Measurements from ENCODE around the gene COLEC11.

- TF ChIP-seq CTCF (conservative IDR thresholded peaks at IDR 0.05; ENCODE audit: low read depth, low read length) (no peak), EZH2 (IDR thresholded peaks at IDR 0.05; ENCODE audit: borderline replicate concordance, low read depth, low read length, poor library complexity, severe bottlenecking) (no peak)
Observed at GRCh38 chr2:3581367-3582262, 13.3 kb upstream of the COLEC11 start.

All from A673 (cell line).